Measurements from ENCODE around the gene CYTIP. TPM values are rescaled to one million over a fixed set of nuclear protein-coding genes. Genes with fewer than 3 reads are reported as not detected.

The CYTIP gene
- total RNA-seq, 1 experiment from 2014 or later = 1.2 TPM

DNA sequence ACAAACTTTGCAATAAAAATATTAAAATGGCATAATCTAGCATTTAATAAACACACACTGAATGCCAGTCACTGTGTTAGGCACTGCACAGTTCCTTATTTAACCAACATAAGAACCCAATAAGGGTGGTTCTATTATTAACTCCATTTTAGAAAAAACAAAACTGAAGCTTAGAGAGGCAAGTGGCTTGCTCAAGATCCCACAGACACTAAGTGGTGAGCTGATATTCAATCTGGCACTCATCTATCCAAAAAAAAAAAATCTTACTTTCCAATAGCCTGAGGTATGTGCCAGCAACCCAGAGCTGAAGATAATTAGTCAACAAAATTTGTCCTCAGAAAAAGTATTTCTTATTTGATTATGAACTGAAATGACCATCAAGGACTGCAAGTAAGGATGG, 799 bp downstream of the CYTIP start:
- Mint-ChIP-seq H3K27ac (no peak overlapping the region), H3K4me1 (no peaks in the 10 kb centered on the region), H3K9me3 (no peaks in the 10 kb centered on the region)

GRCh38 chr2:157442636-157443035, 1.3 kb downstream of the CYTIP start:
- H3K9me3 Mint-ChIP-seq = no peaks in the 10 kb centered on the region
- no peaks in the 10 kb centered on the region for H3K27me3 Mint-ChIP-seq (ENCODE audit: low read depth)
- ChIA-PET POLR2A (no interaction called here), CTCF (no interaction called here)
- H3K4me3 Mint-ChIP-seq = no peak overlapping the region
- H3K36me3 Mint-ChIP-seq = no peaks in the 10 kb centered on the region
- no peaks in the 10 kb centered on the region for H3K4me1 Mint-ChIP-seq
- H3K27ac Mint-ChIP-seq = no peak overlapping the region
- no peak for DNase-seq (ENCODE audit: low spot score)
- no peak for ATAC-seq
- TF ChIP-seq TEAD1 (CRISPR knock-in tag; IDR thresholded peaks at IDR 0.05) (no peak), TP53 (CRISPR knock-in tag; IDR thresholded peaks at IDR 0.05) (no peak), OVOL2 (CRISPR knock-in tag; IDR thresholded peaks at IDR 0.05; ENCODE audit: borderline replicate concordance) (no peak), JAZF1 (CRISPR knock-in tag; IDR thresholded peaks at IDR 0.05) (no peak), ZNF671 (CRISPR knock-in tag; IDR thresholded peaks at IDR 0.05) (no peak), MXD4 (CRISPR knock-in tag; IDR thresholded peaks at IDR 0.05; ENCODE audit: borderline replicate concordance) (no peak)
- TF ChIP-seq, protein P1, sequence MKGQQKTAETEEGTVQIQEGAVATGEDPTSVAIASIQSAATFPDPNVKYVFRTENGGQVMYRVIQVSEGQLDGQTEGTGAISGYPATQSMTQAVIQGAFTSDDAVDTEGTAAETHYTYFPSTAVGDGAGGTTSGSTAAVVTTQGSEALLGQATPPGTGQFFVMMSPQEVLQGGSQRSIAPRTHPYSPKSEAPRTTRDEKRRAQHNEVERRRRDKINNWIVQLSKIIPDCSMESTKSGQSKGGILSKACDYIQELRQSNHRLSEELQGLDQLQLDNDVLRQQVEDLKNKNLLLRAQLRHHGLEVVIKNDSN (CRISPR knock-in tag; IDR thresholded peaks at IDR 0.05) = no peak
- TF ChIP-seq, protein P2, sequence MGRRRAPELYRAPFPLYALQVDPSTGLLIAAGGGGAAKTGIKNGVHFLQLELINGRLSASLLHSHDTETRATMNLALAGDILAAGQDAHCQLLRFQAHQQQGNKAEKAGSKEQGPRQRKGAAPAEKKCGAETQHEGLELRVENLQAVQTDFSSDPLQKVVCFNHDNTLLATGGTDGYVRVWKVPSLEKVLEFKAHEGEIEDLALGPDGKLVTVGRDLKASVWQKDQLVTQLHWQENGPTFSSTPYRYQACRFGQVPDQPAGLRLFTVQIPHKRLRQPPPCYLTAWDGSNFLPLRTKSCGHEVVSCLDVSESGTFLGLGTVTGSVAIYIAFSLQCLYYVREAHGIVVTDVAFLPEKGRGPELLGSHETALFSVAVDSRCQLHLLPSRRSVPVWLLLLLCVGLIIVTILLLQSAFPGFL (CRISPR knock-in tag; IDR thresholded peaks at IDR 0.05; ENCODE audit: borderline replicate concordance) = no peak
- TF ChIP-seq, protein P3, sequence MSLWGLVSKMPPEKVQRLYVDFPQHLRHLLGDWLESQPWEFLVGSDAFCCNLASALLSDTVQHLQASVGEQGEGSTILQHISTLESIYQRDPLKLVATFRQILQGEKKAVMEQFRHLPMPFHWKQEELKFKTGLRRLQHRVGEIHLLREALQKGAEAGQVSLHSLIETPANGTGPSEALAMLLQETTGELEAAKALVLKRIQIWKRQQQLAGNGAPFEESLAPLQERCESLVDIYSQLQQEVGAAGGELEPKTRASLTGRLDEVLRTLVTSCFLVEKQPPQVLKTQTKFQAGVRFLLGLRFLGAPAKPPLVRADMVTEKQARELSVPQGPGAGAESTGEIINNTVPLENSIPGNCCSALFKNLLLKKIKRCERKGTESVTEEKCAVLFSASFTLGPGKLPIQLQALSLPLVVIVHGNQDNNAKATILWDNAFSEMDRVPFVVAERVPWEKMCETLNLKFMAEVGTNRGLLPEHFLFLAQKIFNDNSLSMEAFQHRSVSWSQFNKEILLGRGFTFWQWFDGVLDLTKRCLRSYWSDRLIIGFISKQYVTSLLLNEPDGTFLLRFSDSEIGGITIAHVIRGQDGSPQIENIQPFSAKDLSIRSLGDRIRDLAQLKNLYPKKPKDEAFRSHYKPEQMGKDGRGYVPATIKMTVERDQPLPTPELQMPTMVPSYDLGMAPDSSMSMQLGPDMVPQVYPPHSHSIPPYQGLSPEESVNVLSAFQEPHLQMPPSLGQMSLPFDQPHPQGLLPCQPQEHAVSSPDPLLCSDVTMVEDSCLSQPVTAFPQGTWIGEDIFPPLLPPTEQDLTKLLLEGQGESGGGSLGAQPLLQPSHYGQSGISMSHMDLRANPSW (CRISPR knock-in tag; conservative IDR thresholded peaks at IDR 0.05; ENCODE audit: low read depth) = no peak

More for the DNA sequence above, 799 bp downstream of the CYTIP start:
- TF ChIP-seq MXD4 (CRISPR knock-in tag; IDR thresholded peaks at IDR 0.05; ENCODE audit: borderline replicate concordance) (no peak), CDX4 (CRISPR knock-in tag; IDR thresholded peaks at IDR 0.05; ENCODE audit: borderline replicate concordance) (no peak), HMGXB4 (CRISPR knock-in tag; IDR thresholded peaks at IDR 0.05) (no peak), ATF2 (CRISPR knock-in tag; IDR thresholded peaks at IDR 0.05; ENCODE audit: borderline replicate concordance, low read depth) (no peak), JUN (CRISPR knock-in tag; IDR thresholded peaks at IDR 0.05) (no peak), ZNF263 (CRISPR knock-in tag; IDR thresholded peaks at IDR 0.05; ENCODE audit: low read depth) (no peak), NR1H2 (CRISPR knock-in tag; IDR thresholded peaks at IDR 0.05) (no peak), OVOL2 (CRISPR knock-in tag; IDR thresholded peaks at IDR 0.05; ENCODE audit: borderline replicate concordance) (no peak), E2F1 (CRISPR knock-in tag; IDR thresholded peaks at IDR 0.05) (no peak), CREB1 (CRISPR knock-in tag; IDR thresholded peaks at IDR 0.05) (no peak), TP53 (CRISPR knock-in tag; IDR thresholded peaks at IDR 0.05) (no peak), NFYB (CRISPR knock-in tag; conservative IDR thresholded peaks at IDR 0.05; ENCODE audit: low read depth) (no peak), ZNF138 (CRISPR knock-in tag; conservative IDR thresholded peaks at IDR 0.05) (no peak), CREM (CRISPR knock-in tag; IDR thresholded peaks at IDR 0.05) (no peak), SMAD4 (CRISPR knock-in tag; IDR thresholded peaks at IDR 0.05) (no peak), FOXJ3 (CRISPR knock-in tag; IDR thresholded peaks at IDR 0.05; ENCODE audit: borderline replicate concordance) (no peak), ZBTB21 (CRISPR knock-in tag; IDR thresholded peaks at IDR 0.05; ENCODE audit: borderline replicate concordance) (no peak), ZNF671 (CRISPR knock-in tag; IDR thresholded peaks at IDR 0.05) (no peak), PRRX2 (CRISPR knock-in tag; IDR thresholded peaks at IDR 0.05) (no peak)
- TF ChIP-seq, protein P2 (CRISPR knock-in tag; IDR thresholded peaks at IDR 0.05; ENCODE audit: borderline replicate concordance) = no peak
- Mint-ChIP-seq H3K36me3 (no peaks in the 10 kb centered on the region), H3K27me3 (ENCODE audit: low read depth) (no peaks in the 10 kb centered on the region), H3K4me3 (no peak overlapping the region)
- DNase-seq (ENCODE audit: low spot score) (no peak), ATAC-seq (no peak)
- ChIA-PET CTCF (interaction anchor here (1.2 to 1.6 kb wide), 2 partner anchors 108 to 136 kb away, joined by 3 to 4 read pairs; no protein-coding TSS in a partner anchor), POLR2A (no interaction called here)
